Measurements from ENCODE around the gene ADNP2.
A peak's percentile ranks its signal among the peaks of the same experiment; 100 is the strongest.

ADNP2 gene

DNA sequence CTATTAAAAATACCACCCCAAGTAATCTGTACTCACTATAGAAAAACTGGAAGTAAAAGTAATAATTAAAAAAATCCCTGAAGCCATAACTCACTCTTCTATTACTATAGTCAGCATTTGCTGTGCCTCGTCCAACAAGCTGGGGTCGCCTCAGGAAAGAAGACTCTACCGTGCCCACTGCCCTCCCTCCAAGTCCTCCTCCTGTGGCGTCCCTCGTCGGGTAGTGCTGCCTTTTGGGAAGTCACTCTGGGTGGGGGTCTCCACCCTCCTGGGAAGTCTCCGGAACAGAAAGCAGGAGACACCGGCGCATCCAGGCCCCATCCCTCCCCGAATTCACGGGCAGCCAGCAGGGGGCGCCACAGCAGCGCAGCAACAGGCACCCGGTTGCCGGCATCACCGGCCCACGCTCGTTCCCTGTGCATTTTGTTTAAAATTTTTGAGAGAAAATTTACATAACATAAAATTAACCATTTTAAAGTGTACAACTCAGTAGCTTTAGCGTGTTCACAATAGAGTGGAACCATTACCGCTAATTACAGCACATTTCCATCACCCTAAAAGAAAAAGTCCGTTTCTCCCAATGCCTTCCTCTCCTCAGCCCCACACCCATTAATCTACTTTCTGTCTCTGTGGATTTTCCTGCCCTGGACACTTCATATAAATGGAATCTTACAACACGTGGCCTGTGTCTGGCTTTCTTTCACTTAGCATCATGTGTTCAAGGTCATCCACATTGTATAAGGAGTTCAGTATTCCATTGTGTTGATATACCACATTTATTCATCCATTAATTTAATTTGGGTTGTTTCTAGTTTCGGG is 62.2 kb downstream of the ADNP2 start:
- no peak for DNase-seq (ENCODE audit: low read depth, low spot score)

DNA sequence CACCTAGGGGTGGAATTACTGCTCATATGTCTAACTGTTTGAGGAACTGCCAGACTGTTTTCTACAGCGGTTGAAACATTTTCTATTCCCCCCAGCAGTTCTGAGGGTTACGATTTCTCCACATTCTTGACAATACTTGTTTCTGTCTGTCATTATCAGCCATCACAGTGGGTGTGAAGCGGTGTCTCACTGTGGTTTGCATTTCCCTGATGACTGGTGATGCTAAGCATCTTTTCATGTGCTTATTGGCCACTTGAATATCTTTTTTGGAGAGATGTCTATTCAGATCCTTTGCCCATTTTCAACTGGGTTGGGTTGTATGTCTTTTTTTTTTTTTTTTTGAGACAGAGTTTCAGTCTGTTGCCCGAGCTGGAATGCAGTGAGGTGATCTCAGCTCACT is 63.0 kb downstream of the ADNP2 start:
- DNase-seq (ENCODE audit: low read depth, low spot score): no peak

DNA sequence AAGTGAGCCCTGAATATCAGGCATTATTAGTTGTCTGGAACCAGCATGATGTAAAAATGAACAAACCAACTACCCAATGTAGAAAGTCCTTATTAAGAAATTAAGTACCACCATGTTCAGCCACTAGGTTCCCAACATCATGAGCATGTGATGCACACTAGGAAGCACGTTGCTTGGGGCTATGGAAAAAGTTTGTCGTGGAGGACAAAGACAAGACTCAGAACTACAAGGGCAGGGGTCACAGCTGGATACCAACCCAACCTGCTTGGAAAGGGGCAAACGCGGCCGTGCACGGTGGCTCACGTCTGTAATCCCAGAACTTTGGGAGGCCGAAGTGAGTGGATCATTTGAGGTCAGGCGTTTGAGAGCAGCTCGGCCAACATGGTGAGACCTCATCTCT is 64.0 kb downstream of the ADNP2 start:
- DNase-seq (ENCODE audit: low read depth, low spot score): no peak

DNA sequence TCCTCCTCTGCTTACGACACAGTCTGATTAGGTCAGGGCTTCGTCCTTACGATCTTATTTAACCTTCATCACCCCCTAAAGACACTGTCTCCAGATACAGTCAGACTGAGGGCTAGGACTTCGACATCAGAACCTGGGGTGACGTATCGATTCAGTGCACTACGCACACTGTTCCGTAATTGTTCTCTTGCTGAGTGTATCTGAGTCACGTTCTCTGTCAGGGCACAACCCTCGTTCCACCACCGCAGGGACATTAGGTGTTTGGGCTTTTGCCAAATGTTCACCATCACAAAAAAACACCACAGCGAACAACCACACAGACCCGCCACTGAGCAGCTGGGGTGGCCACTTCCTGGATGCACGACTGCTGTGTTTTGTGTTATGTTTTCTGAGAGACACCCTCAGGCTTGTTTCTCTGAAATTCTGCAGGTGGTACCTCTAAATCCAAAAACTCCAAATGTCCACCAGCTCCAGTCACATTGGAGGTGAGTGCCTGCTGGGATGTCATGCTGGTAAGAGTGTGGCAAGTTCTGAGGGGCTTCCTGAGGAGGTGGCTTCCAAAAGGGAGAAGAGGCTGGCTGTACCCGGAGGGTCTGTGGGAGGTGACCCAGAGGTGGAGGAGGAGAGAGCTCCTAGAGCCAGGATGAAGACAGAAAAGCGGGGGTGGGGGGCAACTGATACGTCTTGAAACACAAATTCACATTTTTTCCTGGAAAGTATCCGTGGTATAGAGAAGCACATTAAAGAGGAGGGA is 66.6 kb downstream of the ADNP2 start:
- peak; percentile 57 for DNase-seq (ENCODE audit: low read depth, low spot score)

DNA sequence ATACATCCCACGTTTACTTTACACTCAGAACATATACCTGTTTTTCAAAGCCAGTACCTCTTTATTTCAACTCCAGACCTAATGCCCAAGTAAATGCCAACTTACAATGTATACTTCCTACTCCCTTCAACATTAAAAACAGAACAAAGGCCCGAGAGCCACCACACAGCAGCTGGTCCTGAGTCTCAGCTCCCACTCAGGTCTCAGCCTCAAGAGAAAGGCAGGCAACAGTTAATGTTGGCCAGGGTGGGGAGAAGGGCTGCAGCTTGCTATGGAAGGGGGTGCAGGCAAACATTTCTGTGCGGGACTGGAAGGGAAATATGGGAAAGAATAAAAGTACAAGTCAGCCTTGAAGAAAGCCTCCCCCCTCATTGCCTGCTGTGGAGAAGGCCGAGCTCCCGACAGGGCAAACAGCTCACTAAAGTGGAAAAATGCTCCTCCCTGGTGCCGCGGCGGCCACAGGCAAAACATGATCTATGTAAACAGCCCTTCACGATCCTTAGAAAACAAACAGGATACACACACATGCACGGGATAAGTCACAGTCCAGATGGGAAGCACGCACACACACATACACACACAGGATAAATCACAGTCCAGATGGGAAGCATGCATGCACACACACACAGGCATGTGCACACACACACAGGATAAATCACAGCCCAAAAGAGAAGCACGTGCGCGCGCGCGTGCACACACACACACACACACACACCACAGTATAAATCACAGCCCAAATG is 67.4 kb downstream of the ADNP2 start:
- no peak for DNase-seq (ENCODE audit: low read depth, low spot score)

DNA sequence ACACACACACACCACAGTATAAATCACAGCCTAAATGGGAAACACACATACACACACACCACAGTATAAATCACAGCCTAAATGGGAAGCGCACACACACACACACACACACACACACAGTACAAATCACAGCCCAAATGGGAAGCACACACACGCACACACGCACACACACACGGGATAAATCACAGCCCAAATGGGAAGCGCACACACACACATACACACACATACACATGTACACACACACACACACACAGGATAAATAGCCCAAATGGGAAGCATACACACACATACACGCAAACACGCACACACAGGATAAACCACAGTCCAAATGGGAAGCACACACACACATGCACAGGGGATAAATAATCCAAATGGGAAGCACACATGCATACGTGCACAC is 68.1 kb downstream of the ADNP2 start:
- no peak for DNase-seq (ENCODE audit: low read depth, low spot score)

DNA sequence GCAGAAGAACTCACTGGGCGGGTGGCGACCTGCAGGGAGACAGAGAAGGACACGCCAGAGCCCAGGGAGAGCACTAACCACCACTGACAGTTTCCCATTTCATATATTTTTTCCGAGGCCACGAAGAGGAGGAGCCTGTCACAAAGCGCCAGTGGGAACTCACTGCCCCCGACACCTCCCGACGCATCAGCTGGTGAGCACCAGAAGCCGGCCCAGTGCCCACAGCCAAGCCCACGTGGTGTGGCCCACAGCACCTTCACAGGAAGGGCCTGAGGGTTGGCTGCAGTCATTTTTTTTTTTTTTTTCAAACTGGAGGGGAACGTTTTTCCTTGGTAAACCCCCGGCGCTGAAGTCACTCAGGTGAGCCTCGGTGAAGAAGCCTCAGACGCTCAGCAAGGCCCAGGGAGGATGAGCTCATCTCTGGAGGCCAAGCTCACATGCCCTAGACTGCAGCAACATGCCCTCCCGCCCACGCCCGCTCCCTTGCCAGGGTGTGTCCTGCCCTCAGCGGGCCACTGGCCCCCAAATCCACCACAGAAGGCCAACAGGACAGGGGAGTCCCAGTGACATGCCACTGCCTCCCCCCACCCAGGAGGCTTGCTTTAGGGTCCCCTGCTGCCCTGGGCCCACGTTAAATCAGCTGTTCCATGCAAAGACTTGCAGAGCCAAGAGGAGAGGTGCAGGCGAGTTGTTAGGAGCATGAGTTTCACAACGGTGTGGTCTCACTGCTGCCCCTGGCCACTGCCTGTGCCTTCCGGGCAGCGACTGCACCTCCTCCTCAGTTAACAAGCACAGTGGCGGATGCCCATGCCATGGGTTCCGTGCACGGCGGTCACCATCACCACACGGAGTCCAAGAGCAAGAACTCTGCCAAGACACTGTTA is 70.1 kb downstream of the ADNP2 start:
- DNase-seq (ENCODE audit: low read depth, low spot score): no peak

DNA sequence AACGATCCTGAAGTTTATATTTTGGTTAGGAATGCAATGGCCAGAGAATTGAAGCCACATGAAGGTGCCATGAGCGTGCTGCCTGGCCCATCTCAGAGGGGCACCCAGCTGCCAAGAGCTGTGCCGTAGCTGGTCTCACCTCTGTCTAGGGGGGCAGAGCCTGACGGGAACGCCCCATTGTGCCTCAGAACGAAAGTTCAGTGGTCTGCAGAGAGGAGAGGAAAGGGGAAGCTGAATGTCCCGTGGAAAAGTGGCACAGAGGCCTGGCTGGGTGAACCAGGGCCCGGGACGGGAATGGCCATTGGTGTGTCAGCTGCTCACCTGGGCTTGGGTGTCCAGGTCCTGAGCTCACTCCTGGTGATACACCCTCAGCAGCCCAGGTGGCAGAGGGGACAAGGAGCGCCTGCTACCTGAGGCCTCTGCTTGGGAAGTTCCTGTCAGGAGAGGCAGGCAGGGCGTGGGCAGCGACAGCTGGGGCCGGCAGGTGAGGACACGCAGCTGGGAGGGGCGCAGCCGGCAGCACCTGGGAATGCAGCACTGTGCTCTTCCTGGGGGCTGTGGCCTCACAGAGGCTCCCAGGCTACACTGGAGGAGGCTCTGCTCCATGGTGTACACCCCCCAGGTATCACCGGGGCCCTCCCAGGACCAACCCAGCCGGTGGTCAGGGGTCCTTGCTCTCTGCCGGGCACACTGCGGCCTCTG is 70.9 kb downstream of the ADNP2 start:
- DNase-seq (ENCODE audit: low read depth, low spot score): no peak

DNA sequence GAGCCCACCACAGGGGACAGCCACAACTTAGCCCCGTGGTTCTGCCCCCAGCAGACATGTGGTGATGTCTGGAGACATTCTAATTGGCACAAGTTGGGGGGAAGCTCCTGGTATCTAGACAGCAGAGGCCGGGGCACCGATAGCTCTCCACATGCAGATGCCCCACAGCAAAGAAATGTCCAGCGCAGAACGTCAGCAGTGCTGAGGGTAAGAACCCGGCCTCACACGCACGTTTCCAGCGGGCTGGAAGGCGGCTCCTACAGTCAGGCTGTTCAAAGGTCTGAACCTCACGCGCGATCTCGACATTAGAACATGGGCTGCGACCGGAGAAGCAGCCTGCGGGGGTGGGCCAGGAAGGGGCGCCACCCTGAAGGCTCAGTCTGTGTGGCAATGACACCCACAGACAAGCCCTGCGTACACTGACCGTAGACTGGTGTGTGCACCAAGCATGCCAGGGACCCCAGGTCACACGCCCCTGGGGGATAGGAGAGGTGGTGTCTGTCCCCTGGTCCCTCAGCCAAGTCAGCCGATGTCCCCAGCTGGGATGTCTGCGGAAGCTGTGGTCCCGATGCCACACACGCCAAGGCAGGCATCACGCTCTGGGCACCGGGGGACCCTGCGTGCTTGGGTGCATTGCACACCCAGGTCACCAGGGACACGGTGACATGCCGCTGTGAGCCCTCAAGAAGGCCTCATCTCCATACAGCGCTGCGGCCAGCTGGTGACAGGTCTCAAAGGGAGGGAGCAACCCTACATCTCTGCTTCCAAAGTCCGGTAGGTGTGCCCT is 71.9 kb downstream of the ADNP2 start:
- no peak for DNase-seq (ENCODE audit: low read depth, low spot score)

DNA sequence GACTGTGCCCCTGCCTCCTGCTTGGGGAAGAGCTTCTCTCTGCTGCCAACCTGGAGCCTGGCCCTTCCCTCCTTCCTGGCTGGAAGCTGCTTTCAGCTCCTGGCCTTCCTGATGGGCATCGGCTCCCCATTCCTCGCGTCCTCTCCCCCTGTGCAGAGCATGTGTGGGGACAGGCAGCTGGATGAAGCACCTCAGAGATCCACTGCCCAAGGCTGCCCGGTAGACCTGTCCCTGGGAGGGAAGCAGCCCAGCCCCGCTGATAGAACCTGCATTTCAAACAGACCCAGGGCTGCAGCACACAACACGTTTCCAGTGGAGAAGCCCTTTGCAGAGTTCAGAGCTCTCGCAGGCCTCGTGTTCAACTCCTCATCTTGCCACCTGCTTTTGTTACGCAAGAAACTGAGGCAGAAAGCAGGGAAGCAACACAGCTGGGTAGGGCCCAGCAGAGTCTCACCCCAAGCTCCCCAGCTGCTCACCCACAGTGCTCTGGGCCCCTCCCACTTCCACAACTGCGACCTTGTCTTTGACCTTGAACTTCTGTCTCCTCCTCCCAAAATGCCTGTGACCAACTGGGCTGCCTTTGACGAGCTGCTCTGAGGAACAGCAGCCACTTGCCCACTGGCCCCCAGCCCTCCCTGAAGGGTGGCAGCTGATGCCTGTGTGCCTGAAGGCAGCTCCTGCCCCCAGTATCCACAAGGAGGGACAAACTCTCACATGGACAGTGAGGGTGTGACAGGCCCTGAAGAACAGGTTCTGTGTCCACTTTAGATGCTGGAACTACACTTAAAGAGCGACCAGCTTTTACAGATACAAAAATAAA is 72.8 kb downstream of the ADNP2 start:
- DNase-seq (ENCODE audit: low read depth, low spot score): no peak

DNA sequence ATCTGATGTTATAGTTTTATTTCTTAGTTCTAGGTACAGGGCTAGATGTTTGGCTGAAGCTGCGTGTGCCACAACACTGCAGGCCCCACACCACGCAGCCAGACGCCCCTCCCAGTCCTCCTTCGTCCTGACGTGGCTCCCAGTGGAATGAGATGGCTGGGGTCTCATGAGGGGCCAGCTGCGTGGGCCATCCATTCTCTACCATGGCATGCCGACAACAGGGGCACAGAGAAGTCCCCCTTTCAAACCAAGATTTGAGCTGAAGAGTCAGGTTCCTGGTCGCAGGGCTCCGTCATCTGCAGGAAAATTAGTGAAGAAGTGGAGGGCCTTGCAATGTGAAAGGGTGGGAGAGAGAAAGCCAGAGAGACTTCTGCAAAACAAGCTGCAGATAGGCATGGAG is 73.8 kb downstream of the ADNP2 start:
- no peak for DNase-seq (ENCODE audit: low read depth, low spot score)

DNA sequence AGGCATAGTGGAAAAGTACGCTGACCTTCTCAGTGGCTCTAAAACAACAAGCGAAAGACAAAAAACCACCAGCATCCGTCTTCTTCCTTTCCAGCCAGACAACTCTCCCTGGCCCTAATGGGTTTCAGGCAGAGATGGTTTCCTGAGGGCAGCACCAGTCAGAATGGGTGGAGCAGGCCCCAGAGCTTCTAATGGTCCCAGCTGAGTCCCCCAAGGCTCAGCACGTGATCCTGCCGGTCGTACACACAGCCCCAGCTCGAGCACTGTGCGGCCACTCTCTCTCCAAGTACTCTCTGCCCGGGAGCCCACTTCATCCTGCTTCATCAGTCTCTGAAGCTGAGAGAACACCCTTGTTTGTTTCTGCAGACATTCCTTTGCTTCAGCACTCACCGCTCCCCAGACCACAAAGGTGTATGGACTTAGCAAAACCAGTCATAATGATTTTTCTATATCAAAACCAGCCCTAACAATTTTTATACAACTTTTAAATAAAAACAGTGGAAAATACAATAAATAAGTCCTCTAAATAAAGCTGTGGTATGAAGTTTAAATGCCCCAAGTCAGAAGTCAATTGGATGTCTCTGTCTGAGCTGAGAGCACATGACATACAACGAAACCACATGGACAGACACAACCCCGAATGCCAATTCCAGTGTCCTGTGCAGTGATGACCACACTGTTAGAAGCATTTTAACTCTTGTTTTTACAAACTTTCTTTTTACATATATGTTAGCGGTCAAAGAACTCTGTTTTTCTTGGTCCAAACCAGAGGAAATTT is 74.4 kb downstream of the ADNP2 start:
- DNase-seq (ENCODE audit: low read depth, low spot score): no peak

DNA sequence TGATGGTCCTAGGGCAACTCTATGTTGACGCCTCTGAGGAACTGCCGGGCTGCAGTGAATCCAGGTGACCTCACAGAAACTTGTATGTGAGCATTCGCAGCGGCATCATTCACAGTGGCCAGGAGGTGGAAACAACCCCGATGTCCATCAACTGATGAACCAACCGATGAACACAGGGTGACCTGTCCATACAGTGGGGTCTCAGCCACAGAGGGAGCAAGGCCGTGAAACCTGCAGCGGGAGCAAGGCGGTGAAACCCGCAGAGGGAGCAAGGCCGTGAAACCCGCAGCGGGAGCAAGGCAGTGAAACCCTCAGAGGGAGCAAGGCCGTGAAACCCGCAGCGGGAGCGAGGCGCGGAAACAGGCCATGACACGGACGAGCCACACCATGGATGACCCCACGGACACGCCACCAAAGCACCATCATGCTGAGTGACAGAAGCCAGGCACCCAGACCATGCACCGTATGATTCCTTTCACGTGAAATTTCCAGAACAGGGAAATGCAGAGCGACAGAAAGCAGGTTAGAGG is 75.2 kb downstream of the ADNP2 start:
- no peak for DNase-seq (ENCODE audit: low read depth, low spot score)

DNA sequence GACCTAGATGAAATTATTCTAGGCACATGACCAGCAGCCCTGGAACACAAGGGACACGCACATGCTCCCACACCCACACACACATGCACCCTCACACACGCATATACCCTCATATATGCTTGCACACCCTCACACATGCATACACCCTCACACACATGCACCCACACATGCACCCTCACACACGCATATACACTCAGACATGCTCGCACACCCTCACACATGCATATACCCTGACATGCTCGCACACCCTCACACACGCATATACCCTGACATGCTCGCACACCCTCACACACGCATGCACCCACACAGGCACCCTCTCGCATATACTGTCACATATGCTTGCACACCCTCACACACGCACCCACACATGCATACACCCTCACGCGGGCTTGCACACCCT is 76.5 kb downstream of the ADNP2 start:
- no peak for DNase-seq (ENCODE audit: low read depth, low spot score)

DNA sequence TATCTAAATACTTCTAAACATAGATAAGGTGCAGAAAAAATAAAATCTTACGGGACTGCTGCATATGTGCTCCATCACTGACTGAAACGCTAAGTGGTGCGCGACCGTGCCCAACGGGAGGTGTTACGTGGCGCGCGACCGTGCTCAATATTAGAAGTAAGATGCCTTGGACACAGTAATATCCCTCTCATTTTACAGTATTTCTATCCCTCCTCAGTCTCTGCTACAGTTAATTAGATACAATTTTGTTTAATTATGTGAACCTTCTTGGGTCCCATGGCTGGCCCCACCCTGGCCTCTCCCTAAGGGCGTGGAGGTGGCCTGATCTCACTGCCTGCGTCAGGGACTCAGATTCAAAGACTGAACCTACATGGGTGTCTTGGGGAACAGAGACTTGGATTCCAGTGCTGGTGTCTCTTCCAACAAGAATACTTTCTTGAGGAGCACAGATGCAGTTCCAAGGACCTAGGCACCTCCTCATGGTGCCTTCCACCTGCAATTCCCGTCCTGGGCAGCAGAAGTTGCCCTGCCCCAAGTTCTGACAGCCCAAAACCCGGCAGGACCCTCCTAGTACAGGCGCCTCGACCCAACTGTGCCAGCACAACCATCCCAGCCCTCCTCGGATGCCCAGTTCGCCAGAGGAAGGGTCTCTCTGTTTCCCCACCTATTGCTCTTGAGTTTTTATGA is 79.0 kb downstream of the ADNP2 start:
- DNase-seq (ENCODE audit: low read depth, low spot score): no peak

DNA sequence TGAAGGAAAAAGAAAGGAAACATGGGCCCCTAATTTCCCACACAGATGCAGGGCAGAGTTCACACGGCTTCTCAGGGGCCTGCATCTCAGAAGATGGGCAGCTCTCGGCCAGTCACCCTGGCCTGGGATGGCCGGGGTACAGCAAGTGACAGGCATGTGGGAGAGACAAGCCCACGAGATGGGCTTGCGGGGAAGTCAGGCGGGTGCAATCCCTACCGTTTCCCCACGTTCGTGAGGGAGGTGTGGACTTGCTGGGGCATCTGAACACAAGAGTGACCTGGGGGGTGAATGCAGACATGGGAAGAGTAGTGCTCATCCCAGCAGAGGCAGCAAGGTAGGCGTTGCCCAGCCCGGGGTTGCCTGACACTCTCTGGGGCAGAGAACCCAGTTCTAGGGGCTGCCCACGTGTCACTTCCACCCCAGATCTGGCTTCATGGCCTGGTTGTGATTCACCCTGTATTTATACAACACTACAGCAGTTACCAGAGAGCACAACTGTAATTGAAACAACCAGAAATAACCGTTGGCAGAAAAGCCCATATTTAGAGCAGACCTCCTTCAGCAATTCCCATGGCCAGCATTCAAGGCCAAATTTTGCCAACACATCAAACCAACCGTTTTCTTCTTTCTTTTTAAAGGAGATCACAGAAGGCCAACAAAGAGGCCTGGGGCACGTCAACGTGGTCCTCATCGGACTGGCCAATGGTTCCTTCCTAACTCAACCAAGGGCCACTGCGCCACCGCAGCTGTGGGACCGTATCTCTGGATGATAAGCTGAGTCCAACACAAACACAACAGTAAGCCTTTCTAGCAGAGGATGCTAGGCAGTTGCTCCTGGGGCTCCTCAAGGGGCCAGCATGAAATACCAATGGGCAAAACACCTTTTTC is 79.8 kb downstream of the ADNP2 start:
- no peak for DNase-seq (ENCODE audit: low read depth, low spot score)

DNA sequence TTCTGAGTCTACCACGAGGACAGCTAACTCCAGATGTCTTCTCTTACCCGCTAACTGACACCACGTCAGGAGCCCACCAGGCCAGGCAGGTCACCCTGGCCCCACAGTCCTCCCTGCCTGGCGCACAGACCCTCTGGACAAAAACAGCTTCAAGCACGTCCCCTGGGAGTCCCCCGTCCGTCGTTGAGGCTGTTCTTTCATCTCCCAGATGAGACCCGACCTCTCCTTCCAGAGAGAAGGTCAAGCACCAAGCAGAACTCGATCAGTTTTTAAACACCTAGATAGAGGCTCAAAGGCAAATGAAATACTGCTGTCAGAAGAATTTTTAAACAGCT is 80.4 kb downstream of the ADNP2 start:
- DNase-seq (ENCODE audit: low read depth, low spot score): no peak

Data from smooth muscle cell of the brain vasculature (primary cell).